ENCODE data around the gene SFXN1.

GRCh38 chr5:175475248-175475647 lies 3.1 kb upstream of the SFXN1 start:
- TF ChIP-seq POLR2A (IDR thresholded peaks at IDR 0.05): no peak
- no peak for TF ChIP-seq CTCF (IDR thresholded peaks at IDR 0.05 in 8 of 11, conservative IDR thresholded peaks at IDR 0.05 in 3 of 11)
- no peak for TF ChIP-seq POLR2AphosphoS5 (IDR thresholded peaks at IDR 0.05)

All from spleen (tissue), 7 donors.